ENCODE data around the gene IQSEC1. TPM values are rescaled to one million over a fixed set of nuclear protein-coding genes. Genes with fewer than 3 reads are reported as not detected.

IQSEC1 gene
- total and polyA plus RNA-seq, 9 of the 15 experiments (the other 6 are each of a cell fraction or from before 2014, with no cell fraction given): 0.56 to 39.0 (median 6.8) TPM

DNA sequence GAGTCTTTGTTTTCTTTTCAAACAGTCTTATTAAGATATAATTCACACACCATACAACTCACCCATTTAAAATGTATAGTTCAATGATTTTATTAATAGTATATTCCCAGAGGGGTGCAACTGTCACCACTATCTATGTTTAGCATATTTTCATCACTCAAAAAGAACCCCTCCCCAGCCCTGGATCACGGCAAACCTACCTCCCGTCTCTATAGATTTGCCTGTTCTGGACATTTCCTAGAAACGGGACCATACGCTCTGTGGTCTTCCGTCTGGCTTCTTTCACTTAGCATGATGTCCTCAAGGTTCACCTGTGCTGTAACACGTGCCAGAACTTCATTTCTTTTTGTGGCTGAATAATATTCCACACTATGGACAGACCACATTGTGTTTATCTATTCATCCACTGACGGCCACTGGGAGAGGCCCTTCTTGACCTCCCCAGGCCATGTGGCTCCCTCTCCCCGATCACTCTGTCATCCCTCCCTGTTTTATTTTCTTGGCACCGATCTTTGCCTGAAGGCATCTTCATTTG lies 56.4 kb downstream of the IQSEC1 start (continued):
- TF ChIP-seq CEBPG (CRISPR knock-in tag; IDR thresholded peaks at IDR 0.05) (no peak), CEBPG (tag; conservative IDR thresholded peaks at IDR 0.05 in 1 of 2, IDR thresholded peaks at IDR 0.05 in 1 of 2) (no peak), GTF2B (IDR thresholded peaks at IDR 0.05; ENCODE audit: extremely low read depth, insufficient read length) (no peak), CXXC5 (CRISPR knock-in tag; IDR thresholded peaks at IDR 0.05) (0 out of 2 replicates have a peak, but pooled peaks have one; percentile 12)

GRCh38 chr3:13016083-13016720 lies 57.0 kb downstream of the IQSEC1 start:
- H3K79me2 ChIP-seq (ENCODE audit: control insufficient read depth, insufficient read depth, low read length): no peaks in the 10 kb centered on the region
- peak overlapping the region; percentile 16; the same call in 1 of the 3 replicates for H3K27ac ChIP-seq (ENCODE audit: extremely low read depth, low read depth, low read length)
- intact Hi-C loops (cut with micrococcal nuclease) (no loop called here), in situ Hi-C loops (cut with MboI) (no loop called here)
- peaks cover 42 to 77% of the 10 kb centered on the region in 2 experiments for H3K4me1 ChIP-seq (replicated peaks in 1 of 2; ENCODE audit: control insufficient read depth in 2 of 2, insufficient read depth in 2 of 2, low read length in 2 of 2)
- no peaks in the 10 kb centered on the region for H3K9me3 ChIP-seq (replicated peaks; ENCODE audit: control insufficient read depth, insufficient read depth, low read depth, low read length)
- H3K36me3 ChIP-seq (ENCODE audit: control insufficient read depth, insufficient read depth, low read length): no peaks in the 10 kb centered on the region
- CTCF ChIA-PET (ENCODE audit: low intra/inter-chr PET ratio): no interaction called here
- peaks cover 1 to 3% of the 10 kb centered on the region in 2 experiments; a peak in 3 of 5 replicates for H3K27me3 ChIP-seq (ENCODE audit: control insufficient read depth in 2 of 2, insufficient read depth in 2 of 2, low read length in 2 of 2)
- peak; percentile 61 for FAIRE-seq
- 36% methylated on average over 17 of the region's 17 CpGs for WGBS (ENCODE audit: insufficient coverage, low coverage, missing lambda C conversion rate)
- no peaks in the 10 kb centered on the region for H4K20me1 ChIP-seq (replicated peaks; ENCODE audit: control insufficient read depth, insufficient read depth, low read length)
- BruUV-seq (replicated peaks): no TSS peak
- H3K9ac ChIP-seq (ENCODE audit: insufficient read depth in 1 of 2, low read depth in 2 of 2, low read length in 2 of 2): peak overlapping the region in 1 of 2 experiments; percentile 79; a peak in 3 of 4 replicates
- H3K4me2 ChIP-seq (ENCODE audit: insufficient read depth, low read length): peak overlapping the region; percentile 56; the same call in 1 of the 2 replicates
- no peaks in the 10 kb centered on the region for H3K9me1 ChIP-seq (ENCODE audit: control insufficient read depth, insufficient read depth, low read length)
- peak overlapping the region; percentile 89 for H2AFZ ChIP-seq (ENCODE audit: low read depth, low read length)
- POLR2A ChIA-PET: interaction anchor here (0.6 to 1.3 kb wide), 2 partner anchors 13 to 15 kb away, joined by 3 read pairs; no protein-coding TSS in a partner anchor
- peak in 1 of 4 experiments; percentile 42 for DNase-seq (ENCODE audit: extremely low read depth in 1 of 4, low spot score in 3 of 4)
- H3K4me3 ChIP-seq: no peak overlapping the region
- ATAC-seq: peak; percentile 19; the same call in 2 of the 3 replicates
- no peak for TF ChIP-seq POLR2AphosphoS5 (IDR thresholded peaks at IDR 0.05; ENCODE audit: control insufficient read depth, insufficient read depth, low read depth, low read length)
- TF ChIP-seq MAZ (CRISPR knock-in tag; conservative IDR thresholded peaks at IDR 0.05 in 1 of 2, IDR thresholded peaks at IDR 0.05 in 1 of 2): no peak
- TF ChIP-seq RBM22 (IDR thresholded peaks at IDR 0.05; ENCODE audit: low read depth, low read length, poor library complexity, severe bottlenecking): no peak
- TF ChIP-seq HLTF (IDR thresholded peaks at IDR 0.05): no peak
- TF ChIP-seq, protein P1, sequence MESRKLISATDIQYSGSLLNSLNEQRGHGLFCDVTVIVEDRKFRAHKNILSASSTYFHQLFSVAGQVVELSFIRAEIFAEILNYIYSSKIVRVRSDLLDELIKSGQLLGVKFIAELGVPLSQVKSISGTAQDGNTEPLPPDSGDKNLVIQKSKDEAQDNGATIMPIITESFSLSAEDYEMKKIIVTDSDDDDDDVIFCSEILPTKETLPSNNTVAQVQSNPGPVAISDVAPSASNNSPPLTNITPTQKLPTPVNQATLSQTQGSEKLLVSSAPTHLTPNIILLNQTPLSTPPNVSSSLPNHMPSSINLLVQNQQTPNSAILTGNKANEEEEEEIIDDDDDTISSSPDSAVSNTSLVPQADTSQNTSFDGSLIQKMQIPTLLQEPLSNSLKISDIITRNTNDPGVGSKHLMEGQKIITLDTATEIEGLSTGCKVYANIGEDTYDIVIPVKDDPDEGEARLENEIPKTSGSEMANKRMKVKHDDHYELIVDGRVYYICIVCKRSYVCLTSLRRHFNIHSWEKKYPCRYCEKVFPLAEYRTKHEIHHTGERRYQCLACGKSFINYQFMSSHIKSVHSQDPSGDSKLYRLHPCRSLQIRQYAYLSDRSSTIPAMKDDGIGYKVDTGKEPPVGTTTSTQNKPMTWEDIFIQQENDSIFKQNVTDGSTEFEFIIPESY (CRISPR knock-in tag; IDR thresholded peaks at IDR 0.05): peak; percentile 36; the same call in 1 of the 2 replicates
- 0 out of 2 replicates have a peak, but pooled peaks have one; percentile 34 for TF ChIP-seq NKRF (IDR thresholded peaks at IDR 0.05; ENCODE audit: borderline replicate concordance)
- TF ChIP-seq TFAP4 (CRISPR knock-in tag; IDR thresholded peaks at IDR 0.05; ENCODE audit: borderline replicate concordance): peak; percentile 33; the same call in 1 of the 2 replicates
- TF ChIP-seq SRF (CRISPR knock-in tag; IDR thresholded peaks at IDR 0.05): no peak; a peak in 1 of 4 replicates
